HT1080 (cell line): ENCODE data around the gene S100A4. TPM values are rescaled to one million over a fixed set of nuclear protein-coding genes. Genes with fewer than 3 reads are reported as not detected.
"Not testable (repeated sequence)": the region's sequence is repeated elsewhere in the genome, so short reads cannot be mapped to it uniquely, and the experiment has no call there.

Experiments
- DNase-seq: peaks from one replicate; pipeline ENCODE4 v3.0.0-alpha.2; 2015; ENCODE audit warnings: low read depth
- polyA plus RNA-seq, 2 experiments: library from polyadenylated mRNA; depleted of rRNA; stranded (reverse); fragments of >200 nt; gene quantifications; 2 replicates each; pipeline ENCODE4 v1.2.3, GENCODE V29; 2015
- total RNA-seq: library from RNA; depleted of rRNA; stranded (reverse); fragments of >200 nt; shearing (Covaris generic); gene quantifications from 2 replicates; pipeline ENCODE4 v1.2.3, GENCODE V29; 2014; rRNA removed

The S100A4 gene
- 25.4 and 29.0 TPM in 2 replicates for total RNA-seq
- 3.0 and 6.2 TPM in 2 replicates for polyA plus RNA-seq (2015; cell fraction: cytosol; rRNA removed)
- 0.99 and 2.7 TPM in 2 replicates for polyA plus RNA-seq (2015; cell fraction: nucleus; rRNA removed)

GRCh38 chr1:153545067-153546055, at the start of gene S100A4:
S100A4 (minus strand) TSS chr1:153545806; CDS start chr1:153544794, 1,012 bp downstream.
- peak; percentile 97 for DNase-seq

- no peak for DNase-seq
Observed at GRCh38 chr1:153592748-153593147, 47.1 kb upstream of the S100A4 start.

GRCh38 chr1:153588482-153588881, 42.9 kb upstream of the S100A4 start:
- DNase-seq = no peak

GRCh38 chr1:153588033-153588432, 42.4 kb upstream of the S100A4 start:
- not testable (repeated sequence) for DNase-seq

- DNase-seq = no peak
Observed at GRCh38 chr1:153587314-153587713, 41.7 kb upstream of the S100A4 start.

- DNase-seq = no peak
Observed at GRCh38 chr1:153586347-153586746, 40.7 kb upstream of the S100A4 start.

- DNase-seq = no peak
Observed at GRCh38 chr1:153585006-153585405, 39.4 kb upstream of the S100A4 start.

- DNase-seq = no peak
Observed at GRCh38 chr1:153583976-153584375, 38.4 kb upstream of the S100A4 start.

GRCh38 chr1:153583514-153583913, 37.9 kb upstream of the S100A4 start:
- DNase-seq = not testable (repeated sequence)

GRCh38 chr1:153582836-153583235, 37.2 kb upstream of the S100A4 start:
- DNase-seq = not testable (repeated sequence)

GRCh38 chr1:153578936-153579335, 33.3 kb upstream of the S100A4 start:
- DNase-seq = no peak

GRCh38 chr1:153578490-153578889, 32.9 kb upstream of the S100A4 start:
- no peak for DNase-seq

- DNase-seq = no peak
Observed at GRCh38 chr1:153577624-153578051, 32.0 kb upstream of the S100A4 start.

GRCh38 chr1:153577138-153577537, 31.5 kb upstream of the S100A4 start:
- DNase-seq = no peak

- DNase-seq = not testable (repeated sequence)
Observed at GRCh38 chr1:153575497-153575896, 29.9 kb upstream of the S100A4 start.

- not testable (repeated sequence) for DNase-seq
Observed at GRCh38 chr1:153575081-153575491, 29.5 kb upstream of the S100A4 start.

- DNase-seq = no peak
Observed at GRCh38 chr1:153573351-153573750, 27.7 kb upstream of the S100A4 start.

- DNase-seq = peak; percentile 87
Observed at GRCh38 chr1:153572569-153573015, 27.0 kb upstream of the S100A4 start.

- DNase-seq = no peak
Observed at GRCh38 chr1:153571706-153572105, 26.1 kb upstream of the S100A4 start.

GRCh38 chr1:153570874-153571273, 25.3 kb upstream of the S100A4 start:
- no peak for DNase-seq

- no peak for DNase-seq
Observed at GRCh38 chr1:153569465-153569864, 23.9 kb upstream of the S100A4 start.

GRCh38 chr1:153568367-153569099, 22.9 kb upstream of the S100A4 start:
- peak; percentile 96 for DNase-seq
